ENCODE data around the gene WFDC6. TPM values are rescaled to one million over a fixed set of nuclear protein-coding genes. Genes with fewer than 3 reads are reported as not detected.

The WFDC6 gene
- polyA plus RNA-seq, 1 donor (not counting 4 experiments of a cell fraction or from before 2014, with no cell fraction given) = not detected

DNA sequence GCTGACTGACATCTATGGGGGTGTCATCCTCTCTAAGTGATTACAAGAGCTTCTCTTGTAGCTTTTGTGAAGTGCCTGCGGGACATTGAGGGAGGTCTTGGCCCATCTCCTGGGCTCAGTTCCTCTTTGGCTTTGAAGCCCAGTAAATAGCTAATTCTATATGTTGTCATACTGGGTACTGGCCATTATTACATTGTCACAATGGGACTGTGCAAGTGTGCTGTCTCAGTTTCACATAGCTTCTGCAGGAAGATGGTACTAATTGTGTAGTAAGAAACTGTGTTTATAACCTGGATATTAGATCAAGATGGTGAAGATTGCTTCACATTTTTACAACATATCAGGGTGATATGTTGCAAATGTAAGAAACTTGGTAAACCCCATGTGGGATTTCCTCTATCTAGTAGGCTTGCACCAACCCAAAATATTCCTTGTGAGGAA is 43.8 kb downstream of the WFDC6 start:
- no peak for FAIRE-seq
- Histone ChIP-seq H3K4me1 (ENCODE audit: control insufficient read depth, extremely low read depth, insufficient read depth, low read length) (no peaks in the 10 kb centered on the region), H2AFZ (ENCODE audit: control insufficient read depth, low read length) (no peak overlapping the region), H3K27me3 (ENCODE audit: control insufficient read depth, extremely low read depth, insufficient read depth, low read length) (peaks cover 9% of the 10 kb centered on the region), H4K20me1 (ENCODE audit: control insufficient read depth, extremely low read depth, insufficient read depth, low read length) (no peaks in the 10 kb centered on the region), H3K36me3 (ENCODE audit: control insufficient read depth in 2 of 2, extremely low read depth in 1 of 2, insufficient read depth in 2 of 2, low read length in 2 of 2) (no peaks in the 10 kb centered on the region), H3K4me2 (ENCODE audit: control insufficient read depth, extremely low read depth, insufficient read depth, low read depth, low read length) (no peak overlapping the region), H3K79me2 (ENCODE audit: control insufficient read depth, insufficient read depth, low read length) (no peaks in the 10 kb centered on the region), H3K4me3 (ENCODE audit: control insufficient read depth in 2 of 3, extremely low read depth in 1 of 3, insufficient read depth in 2 of 3, low read depth in 1 of 3, low read length in 3 of 3) (no peak overlapping the region), H3K9ac (ENCODE audit: control insufficient read depth, extremely low read depth, insufficient read depth, low read length) (no peak overlapping the region), H3K27ac (ENCODE audit: control insufficient read depth, insufficient read depth, low read length) (no peak overlapping the region), H3K9me1 (ENCODE audit: control insufficient read depth, extremely low read depth, insufficient read depth, low read length) (no peaks in the 10 kb centered on the region), H3K9me3 (ENCODE audit: control insufficient read depth, low read depth, low read length) (no peaks in the 10 kb centered on the region)
- TF ChIP-seq, protein P1, sequence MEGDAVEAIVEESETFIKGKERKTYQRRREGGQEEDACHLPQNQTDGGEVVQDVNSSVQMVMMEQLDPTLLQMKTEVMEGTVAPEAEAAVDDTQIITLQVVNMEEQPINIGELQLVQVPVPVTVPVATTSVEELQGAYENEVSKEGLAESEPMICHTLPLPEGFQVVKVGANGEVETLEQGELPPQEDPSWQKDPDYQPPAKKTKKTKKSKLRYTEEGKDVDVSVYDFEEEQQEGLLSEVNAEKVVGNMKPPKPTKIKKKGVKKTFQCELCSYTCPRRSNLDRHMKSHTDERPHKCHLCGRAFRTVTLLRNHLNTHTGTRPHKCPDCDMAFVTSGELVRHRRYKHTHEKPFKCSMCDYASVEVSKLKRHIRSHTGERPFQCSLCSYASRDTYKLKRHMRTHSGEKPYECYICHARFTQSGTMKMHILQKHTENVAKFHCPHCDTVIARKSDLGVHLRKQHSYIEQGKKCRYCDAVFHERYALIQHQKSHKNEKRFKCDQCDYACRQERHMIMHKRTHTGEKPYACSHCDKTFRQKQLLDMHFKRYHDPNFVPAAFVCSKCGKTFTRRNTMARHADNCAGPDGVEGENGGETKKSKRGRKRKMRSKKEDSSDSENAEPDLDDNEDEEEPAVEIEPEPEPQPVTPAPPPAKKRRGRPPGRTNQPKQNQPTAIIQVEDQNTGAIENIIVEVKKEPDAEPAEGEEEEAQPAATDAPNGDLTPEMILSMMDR (optimal IDR thresholded peaks at IDR 0.05 in 1 of 3, IDR thresholded peaks at IDR 0.05 in 1 of 3, conservative IDR thresholded peaks at IDR 0.05 in 1 of 3; ENCODE audit: extremely low read depth in 1 of 3, insufficient read depth in 2 of 3, low read length in 3 of 3) = no peak
- TF ChIP-seq EZH2 (IDR thresholded peaks at IDR 0.05; ENCODE audit: low read length) = no peak
- no peak for DNase-seq (ENCODE audit: low read depth, low spot score)
- dilution Hi-C loops (cut with MboI; ENCODE audit: extremely low pct_ligation_motif_present, low sequenced_read_pairs) = no loop called here

DNA sequence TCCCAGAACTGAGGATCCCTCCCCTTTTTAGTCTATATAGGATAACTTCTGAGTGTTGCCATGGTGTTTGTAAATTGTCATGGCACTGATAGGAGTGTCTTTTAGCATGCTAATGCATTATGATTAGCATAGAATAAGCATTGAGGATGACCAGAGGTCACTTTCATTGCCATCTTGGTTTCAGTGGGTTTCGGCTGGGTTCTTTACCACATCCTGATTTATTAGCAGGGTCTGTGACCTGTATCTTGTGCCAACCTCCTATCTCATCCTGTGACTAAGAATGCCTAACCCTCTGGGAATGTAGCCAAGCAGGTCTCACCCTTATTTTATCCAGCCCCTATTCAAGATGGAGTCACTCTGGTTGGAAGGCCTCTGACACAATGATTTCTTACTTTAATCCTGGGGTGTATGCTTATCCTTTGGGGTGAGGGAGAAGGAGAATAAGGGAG is 50.2 kb downstream of the WFDC6 start:
- dilution Hi-C loops (cut with MboI; ENCODE audit: extremely low pct_ligation_motif_present, low sequenced_read_pairs) = no loop called here
- H3K79me2 ChIP-seq (ENCODE audit: control insufficient read depth, insufficient read depth, low read length) = no peaks in the 10 kb centered on the region
- H3K9ac ChIP-seq (ENCODE audit: control insufficient read depth, extremely low read depth, insufficient read depth, low read length) = no peak overlapping the region
- peaks cover 14% of the 10 kb centered on the region for H3K4me1 ChIP-seq (ENCODE audit: control insufficient read depth, extremely low read depth, insufficient read depth, low read length)
- H3K36me3 ChIP-seq (ENCODE audit: control insufficient read depth in 2 of 2, extremely low read depth in 1 of 2, insufficient read depth in 2 of 2, low read length in 2 of 2) = no peaks in the 10 kb centered on the region
- FAIRE-seq (peak; percentile 68), DNase-seq (ENCODE audit: low read depth, low spot score) (no peak)
- H3K9me1 ChIP-seq (ENCODE audit: control insufficient read depth, extremely low read depth, insufficient read depth, low read length) = no peaks in the 10 kb centered on the region
- no peaks in the 10 kb centered on the region for H3K9me3 ChIP-seq (ENCODE audit: control insufficient read depth, low read depth, low read length)
- H3K4me2 ChIP-seq (ENCODE audit: control insufficient read depth, extremely low read depth, insufficient read depth, low read depth, low read length) = peak overlapping the region; percentile 37
- no peak overlapping the region for H3K4me3 ChIP-seq (ENCODE audit: control insufficient read depth in 2 of 3, extremely low read depth in 1 of 3, insufficient read depth in 2 of 3, low read depth in 1 of 3, low read length in 3 of 3)
- TF ChIP-seq, protein P1 (optimal IDR thresholded peaks at IDR 0.05 in 1 of 3, IDR thresholded peaks at IDR 0.05 in 1 of 3, conservative IDR thresholded peaks at IDR 0.05 in 1 of 3; ENCODE audit: extremely low read depth in 1 of 3, insufficient read depth in 2 of 3, low read length in 3 of 3) = no peak
- no peak for TF ChIP-seq EZH2 (IDR thresholded peaks at IDR 0.05; ENCODE audit: low read length)
- H2AFZ ChIP-seq (ENCODE audit: control insufficient read depth, low read length) = peak overlapping the region; percentile 45
- peaks cover 8% of the 10 kb centered on the region for H3K27me3 ChIP-seq (ENCODE audit: control insufficient read depth, extremely low read depth, insufficient read depth, low read length)
- H4K20me1 ChIP-seq (ENCODE audit: control insufficient read depth, extremely low read depth, insufficient read depth, low read length) = no peaks in the 10 kb centered on the region
- H3K27ac ChIP-seq (ENCODE audit: control insufficient read depth, insufficient read depth, low read length) = peak overlapping the region; percentile 15

Data from keratinocyte (primary cell).